Fibroblast of lung (primary cell): ENCODE measurements around the gene ETV1. TPM values are rescaled to one million over a fixed set of nuclear protein-coding genes. Genes with fewer than 3 reads are reported as not detected.

Experiments
- DNase-seq, 2 donors: peaks; one replicate each; pipeline versions ENCODE4 v3.0.0 to v3.0.0-alpha.2; 2010; ENCODE audit warnings: low read depth in 2 of 2
- H2AFZ ChIP-seq: 2 replicates; pipeline ENCODE4 v1.5.1; 2012; ENCODE audit warnings: low read length, control low read depth, inconsistent platforms
- H3K27ac ChIP-seq: 2 replicates; pipeline ENCODE4 v1.5.1; 2011; ENCODE audit warnings: low read length, control low read depth; ENCODE audit not compliant: insufficient read depth
- H3K27me3 ChIP-seq: 2 replicates; pipeline ENCODE4 v1.5.1; 2011; ENCODE audit warnings: mild to moderate bottlenecking, low read length; ENCODE audit not compliant: control insufficient read depth, insufficient read depth
- H3K36me3 ChIP-seq: 2 replicates; pipeline ENCODE4 v1.5.1; 2011; ENCODE audit warnings: low read length; ENCODE audit not compliant: control insufficient read depth, insufficient read depth
- H3K4me1 ChIP-seq: 2 replicates; pipeline ENCODE4 v1.5.1; 2011; ENCODE audit warnings: low read length; ENCODE audit not compliant: control insufficient read depth, insufficient read depth; ENCODE audit errors: extremely low read depth
- H3K4me2 ChIP-seq: 2 replicates; pipeline ENCODE4 v1.5.1; 2011; ENCODE audit warnings: low read length, control low read depth; ENCODE audit not compliant: insufficient read depth; ENCODE audit errors: extremely low read depth
- H3K4me3 ChIP-seq, 4 experiments: fragments of 200-600 bp in 1 of 4; sonication (generic) in 1 of 4; replicated peaks in 1 of 4; 2 replicates each; pipeline ENCODE4 v1.5.1; 2011 to 2016; ENCODE audit warnings: low read length in 4 of 4, low read depth in 3 of 4, mild to moderate bottlenecking in 3 of 4, control low read depth in 2 of 4, inconsistent platforms in 1 of 4, mixed read lengths in 1 of 4; ENCODE audit not compliant: insufficient read depth in 1 of 4; ENCODE audit errors: control extremely low read depth in 1 of 4
- H3K79me2 ChIP-seq: 2 replicates; pipeline ENCODE4 v1.5.1; 2012; ENCODE audit warnings: mild to moderate bottlenecking, low read length, inconsistent platforms; ENCODE audit not compliant: control insufficient read depth, insufficient read depth
- H3K9ac ChIP-seq: 2 replicates; pipeline ENCODE4 v1.5.1; 2011; ENCODE audit warnings: mild to moderate bottlenecking, low read length, control low read depth; ENCODE audit not compliant: insufficient read depth
- H3K9me3 ChIP-seq: 2 replicates; pipeline ENCODE4 v1.5.1; 2012; ENCODE audit warnings: low read depth, low read length; ENCODE audit not compliant: control insufficient read depth, insufficient read depth
- H4K20me1 ChIP-seq: 2 replicates; pipeline ENCODE4 v1.5.1; 2011; ENCODE audit warnings: low read length; ENCODE audit not compliant: control insufficient read depth, insufficient read depth; ENCODE audit errors: extremely low read depth
- CTCF ChIP-seq, 2 donors: IDR thresholded peaks in 1 of 2; conservative IDR thresholded peaks in 1 of 2; 1 replicate in 1 of 2; 2 replicates in 1 of 2; pipeline ENCODE4 v1.5.1; 2011 to 2012; ENCODE audit warnings: low read length in 2 of 2, control low read depth in 1 of 2, inconsistent platforms in 1 of 2, low read depth in 1 of 2, mild to moderate bottlenecking in 1 of 2
- EZH2 ChIP-seq: IDR thresholded peaks from 2 replicates; pipeline ENCODE4 v1.5.1; 2012; ENCODE audit warnings: low read length, control low read depth, mild to moderate bottlenecking; ENCODE audit errors: missing control alignments
- polyA plus RNA-seq, 2 donors: library from polyadenylated mRNA; depleted of rRNA in 1 of 2; stranded (reverse) in 1 of 2; unstranded in 1 of 2; fragments of >200 nt; gene quantifications; 2 replicates each; pipeline ENCODE4 v1.2.1, GENCODE V29; 2011 to 2012; ENCODE audit warnings: missing spikeins in 1 of 2
- total RNA-seq: library from RNA; depleted of rRNA; stranded (reverse); fragments of >200 nt; gene quantifications from 2 replicates; pipeline ENCODE4 v1.2.1, GENCODE V29; 2014

Gene ETV1
- total and polyA plus RNA-seq, 2 donors (not counting 1 experiment from before 2014, with no cell fraction given), result 13.3 to 26.4 TPM

DNA sequence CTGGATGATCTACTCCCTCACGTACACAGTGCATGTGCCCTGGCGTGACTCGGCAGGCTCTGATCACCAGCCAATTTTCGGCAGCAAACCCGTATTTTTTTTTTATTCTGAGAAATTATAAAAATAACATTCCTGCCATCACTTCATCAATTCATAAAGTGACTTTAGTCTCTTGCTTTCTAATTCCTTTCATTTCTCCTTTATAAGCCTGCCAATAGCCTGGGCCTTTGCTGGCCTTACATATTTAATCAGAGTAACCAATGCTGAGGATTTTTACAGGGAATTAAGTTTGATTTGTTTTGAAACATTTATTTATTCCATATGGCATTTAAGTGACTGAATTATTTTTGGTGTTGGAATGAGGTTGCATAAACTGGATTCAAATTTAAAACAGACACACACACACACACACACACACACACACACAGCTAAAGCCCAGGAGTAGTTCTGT lies 140.8 kb downstream of the ETV1 start:
- H3K36me3 ChIP-seq, result no peaks in the 10 kb centered on the region
- H2AFZ ChIP-seq, result no peak overlapping the region
- H3K27ac ChIP-seq, result peak overlapping the region; percentile 88
- peaks cover 21% of the 10 kb centered on the region for H3K4me1 ChIP-seq
- no peaks in the 10 kb centered on the region for H3K79me2 ChIP-seq
- peak in 1 of 2 donors; percentile 83 for DNase-seq
- no peaks in the 10 kb centered on the region for H3K27me3 ChIP-seq
- H4K20me1 ChIP-seq, result no peaks in the 10 kb centered on the region
- no peak overlapping the region for H3K9ac ChIP-seq
- no peak overlapping the region for H3K4me3 ChIP-seq
- no peak overlapping the region for H3K4me2 ChIP-seq
- TF ChIP-seq EZH2 (no peak), CTCF (conservative IDR thresholded peaks at IDR 0.05 in 1 of 2, IDR thresholded peaks at IDR 0.05 in 1 of 2; ENCODE audit: low read depth in 1 of 2, low read length in 2 of 2) (no peak)
- H3K9me3 ChIP-seq, result no peaks in the 10 kb centered on the region

- H3K4me1 ChIP-seq, result peaks cover 15% of the 10 kb centered on the region
Measured at GRCh38 chr7:13846386-13846785, 143.1 kb downstream of the ETV1 start.

DNA sequence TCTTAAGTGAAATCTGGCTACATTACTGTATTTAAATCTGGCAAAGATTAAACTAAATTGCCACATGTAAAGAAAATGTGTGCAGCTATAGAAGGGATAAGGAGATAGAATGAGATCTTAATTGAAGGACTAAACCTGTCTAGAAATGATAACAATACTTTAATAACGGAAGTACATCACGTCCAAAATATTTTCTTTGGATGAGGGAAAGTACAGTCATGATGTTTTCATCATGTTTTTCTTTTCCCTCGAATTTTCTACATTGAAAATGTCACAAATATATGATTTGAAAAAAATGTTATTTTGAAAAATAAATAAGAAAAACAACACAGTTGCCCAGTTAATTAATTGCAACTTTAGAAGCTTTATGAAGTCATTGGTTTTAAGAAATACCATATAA lies 143.9 kb downstream of the ETV1 start:
- H2AFZ ChIP-seq, result no peak overlapping the region
- H3K4me3 ChIP-seq, result no peak overlapping the region
- no peak overlapping the region for H3K9ac ChIP-seq
- H3K79me2 ChIP-seq, result no peaks in the 10 kb centered on the region
- no peaks in the 10 kb centered on the region for H3K36me3 ChIP-seq
- H3K27ac ChIP-seq, result no peak overlapping the region
- H3K9me3 ChIP-seq, result no peaks in the 10 kb centered on the region
- TF ChIP-seq EZH2, result no peak
- TF ChIP-seq CTCF (conservative IDR thresholded peaks at IDR 0.05 in 1 of 2, IDR thresholded peaks at IDR 0.05 in 1 of 2; ENCODE audit: low read depth in 1 of 2, low read length in 2 of 2), result no peak
- no peaks in the 10 kb centered on the region for H3K27me3 ChIP-seq
- H3K4me1 ChIP-seq, result peaks cover 12% of the 10 kb centered on the region
- no peaks in the 10 kb centered on the region for H4K20me1 ChIP-seq
- no peak for DNase-seq
- no peak overlapping the region for H3K4me2 ChIP-seq

More at GRCh38 chr7:13846386-13846785, 143.1 kb downstream of the ETV1 start:
- no peak for TF ChIP-seq EZH2
- no peak for TF ChIP-seq CTCF (conservative IDR thresholded peaks at IDR 0.05 in 1 of 2, IDR thresholded peaks at IDR 0.05 in 1 of 2; ENCODE audit: low read depth in 1 of 2, low read length in 2 of 2)
- no peak overlapping the region for H3K4me3 ChIP-seq
- H3K9ac ChIP-seq, result no peak overlapping the region
- H3K27me3 ChIP-seq, result no peaks in the 10 kb centered on the region
- H3K27ac ChIP-seq, result no peak overlapping the region
- H3K9me3 ChIP-seq, result no peaks in the 10 kb centered on the region
- no peak overlapping the region for H2AFZ ChIP-seq
- H4K20me1 ChIP-seq, result no peaks in the 10 kb centered on the region
- DNase-seq, result no peak
- H3K4me2 ChIP-seq, result no peak overlapping the region
- H3K36me3 ChIP-seq, result no peaks in the 10 kb centered on the region
- no peaks in the 10 kb centered on the region for H3K79me2 ChIP-seq
